Measurements from ENCODE around the gene NOC2L.

The NOC2L gene

GRCh38 chr1:941015-941587 lies 18.0 kb downstream of the NOC2L start:
- DNase-seq, result no peak

GRCh38 chr1:940107-941014 lies 18.7 kb downstream of the NOC2L start:
- peak; percentile 94 for DNase-seq

GRCh38 chr1:939511-940106 lies 19.4 kb downstream of the NOC2L start:
- DNase-seq, result peak; percentile 46

- no peak for DNase-seq
Observed at GRCh38 chr1:938711-939489, 20.2 kb downstream of the NOC2L start.

GRCh38 chr1:938088-938683 lies 20.9 kb downstream of the NOC2L start:
- DNase-seq, result no peak

GRCh38 chr1:937521-937920 lies 21.5 kb downstream of the NOC2L start:
- DNase-seq, result no peak

GRCh38 chr1:936348-937264 lies 22.4 kb downstream of the NOC2L start:
- DNase-seq, result no peak

- DNase-seq, result peak; percentile 94
Observed at GRCh38 chr1:935751-936231, 23.3 kb downstream of the NOC2L start.

GRCh38 chr1:934991-935750 lies 23.9 kb downstream of the NOC2L start:
- no peak for DNase-seq

- DNase-seq, result peak; percentile 76
Observed at GRCh38 chr1:933603-933940, 25.5 kb downstream of the NOC2L start.

GRCh38 chr1:932776-933602 lies 26.1 kb downstream of the NOC2L start:
- no peak for DNase-seq

- DNase-seq, result no peak
Observed at GRCh38 chr1:932173-932510, 26.9 kb downstream of the NOC2L start.

GRCh38 chr1:931380-932172 lies 27.5 kb downstream of the NOC2L start:
- no peak for DNase-seq

- DNase-seq, result no peak
Observed at GRCh38 chr1:930633-931138, 28.4 kb downstream of the NOC2L start.

GRCh38 chr1:929712-930632 lies 29.1 kb downstream of the NOC2L start:
- DNase-seq, result no peak

GRCh38 chr1:928825-929661 lies 30.0 kb downstream of the NOC2L start:
- no peak for DNase-seq

GRCh38 chr1:927748-928147 lies 31.3 kb downstream of the NOC2L start:
- DNase-seq, result no peak

Data from COR-L47 (cell line).